Stomach smooth muscle (tissue), 2 donors: Measurements from ENCODE around the gene BMPR1A.
A peak's percentile ranks its signal among the peaks of the same experiment; 100 is the strongest.
"Not testable (repeated sequence)": the region's sequence is repeated elsewhere in the genome, so short reads cannot be mapped to it uniquely, and the experiment has no call there.

Experiments used
- H3K27ac ChIP-seq: one replicate; pipeline ENCODE4 v1.7.0; 2013; ENCODE audit warnings: mild to moderate bottlenecking, low read length, inconsistent platforms
- H3K27me3 ChIP-seq, 2 donors: one replicate each; pipeline ENCODE4 v1.7.0; 2013; ENCODE audit warnings: low read length in 2 of 2; ENCODE audit not compliant: insufficient read depth in 2 of 2, control insufficient read depth in 1 of 2
- H3K36me3 ChIP-seq, 2 donors: one replicate each; pipeline ENCODE4 v1.7.0; 2013; ENCODE audit warnings: low read length in 2 of 2; ENCODE audit not compliant: control insufficient read depth in 2 of 2, insufficient read depth in 2 of 2
- H3K4me1 ChIP-seq: one replicate; pipeline ENCODE4 v1.7.0; 2013; ENCODE audit warnings: low read length; ENCODE audit not compliant: control insufficient read depth, insufficient read depth
- H3K4me3 ChIP-seq, 2 donors: one replicate each; pipeline ENCODE4 v1.7.0; 2013; ENCODE audit warnings: low read length in 2 of 2
- H3K9ac ChIP-seq, 2 donors: one replicate each; pipeline ENCODE4 v1.7.0; 2013; ENCODE audit warnings: low read length in 2 of 2, mild to moderate bottlenecking in 1 of 2
- H3K9me3 ChIP-seq, 2 donors: one replicate each; pipeline ENCODE4 v1.7.0; 2013; ENCODE audit warnings: low read length in 2 of 2; ENCODE audit not compliant: control insufficient read depth in 2 of 2
- donor health status: healthy.
- donor health status: Pancreatic carcinoma.

The BMPR1A gene

DNA sequence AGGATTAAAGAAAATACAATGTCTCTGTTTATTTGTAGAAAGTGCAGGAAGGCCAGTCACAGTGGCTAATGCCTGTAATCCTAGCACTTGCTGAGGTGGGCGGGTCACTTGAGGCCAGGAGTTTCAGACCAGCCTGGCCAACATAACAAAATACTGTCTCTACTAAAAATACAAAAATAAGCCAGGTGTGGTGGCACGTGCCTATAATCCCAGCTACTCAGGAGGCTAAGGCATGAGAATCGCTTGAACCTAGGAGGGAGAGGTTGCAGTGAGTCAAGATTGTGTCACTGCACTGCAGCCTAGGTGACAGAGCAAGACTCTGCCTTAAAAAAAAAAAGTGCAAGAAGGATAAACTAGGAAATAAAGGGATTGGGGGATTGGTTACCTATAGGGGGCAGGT is 222.0 kb downstream of the BMPR1A start:
- not testable (repeated sequence) for H3K9me3 ChIP-seq, H3K9ac ChIP-seq, H3K4me3 ChIP-seq, H3K27ac ChIP-seq, H3K27me3 ChIP-seq, H3K36me3 ChIP-seq
- peaks cover 21% of the 10 kb centered on the region for H3K4me1 ChIP-seq

DNA sequence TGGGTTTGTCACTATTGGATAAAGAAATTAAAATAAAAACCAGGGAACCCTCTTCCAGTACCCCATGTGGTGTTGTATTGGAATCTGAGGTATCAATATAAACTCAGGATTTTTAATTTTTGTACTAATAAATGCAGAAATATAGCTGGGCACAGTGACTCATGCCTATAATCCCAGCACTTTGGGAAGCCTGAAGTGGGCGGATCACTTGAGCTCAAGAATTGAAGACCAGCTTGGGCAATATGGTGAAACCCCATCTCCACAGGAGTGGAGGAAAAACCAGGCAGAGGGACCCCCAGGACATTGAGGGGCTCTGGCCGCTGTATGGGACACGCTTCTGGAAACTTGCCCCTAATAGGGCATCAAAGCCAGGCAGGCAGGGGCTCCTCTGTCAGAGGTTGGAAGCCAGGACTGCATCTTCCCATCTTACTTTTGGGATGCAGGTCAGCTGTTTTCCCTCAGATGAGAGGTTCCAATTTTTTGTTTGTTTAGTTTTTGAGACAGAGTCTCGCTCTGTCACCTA is 222.9 kb downstream of the BMPR1A start:
- Histone ChIP-seq H3K4me1 (peaks cover 21% of the 10 kb centered on the region), H3K27me3 (no peaks in the 10 kb centered on the region), H3K9ac (no peak overlapping the region), H3K36me3 (no peaks in the 10 kb centered on the region), H3K27ac (peak overlapping the region; percentile 67), H3K4me3 (no peak overlapping the region), H3K9me3 (no peaks in the 10 kb centered on the region)

DNA sequence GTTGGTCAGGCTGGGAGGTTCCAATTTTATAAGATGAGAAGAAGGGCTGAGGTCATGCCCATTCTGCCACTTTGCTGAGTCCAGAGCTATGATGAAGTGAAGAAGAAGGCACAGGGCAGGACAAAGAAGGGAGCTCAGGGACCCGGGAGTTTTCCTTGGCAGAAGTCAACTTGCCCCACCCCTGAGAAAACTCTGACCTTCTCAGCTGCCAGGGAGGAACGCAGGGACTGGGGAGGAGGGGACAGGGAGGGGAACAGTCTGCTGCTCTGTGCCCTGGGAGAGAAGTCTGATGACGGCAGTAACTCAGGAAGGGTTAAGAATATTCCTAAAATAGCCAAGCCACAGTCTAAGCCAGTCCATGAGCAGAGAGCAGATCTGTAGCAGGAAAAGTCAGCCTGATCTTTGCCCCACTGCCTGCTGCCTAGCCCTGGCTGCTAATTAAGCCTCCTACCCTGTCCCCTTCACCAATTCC is 223.6 kb downstream of the BMPR1A start:
- Histone ChIP-seq H3K36me3 (no peaks in the 10 kb centered on the region), H3K27me3 (no peaks in the 10 kb centered on the region), H3K4me3 (peak overlapping the region in 1 of 2 donors; percentile 22), H3K9me3 (no peaks in the 10 kb centered on the region), H3K27ac (peak overlapping the region; percentile 67), H3K9ac (peak overlapping the region; percentile 18 to 36), H3K4me1 (peaks cover 21% of the 10 kb centered on the region)

DNA sequence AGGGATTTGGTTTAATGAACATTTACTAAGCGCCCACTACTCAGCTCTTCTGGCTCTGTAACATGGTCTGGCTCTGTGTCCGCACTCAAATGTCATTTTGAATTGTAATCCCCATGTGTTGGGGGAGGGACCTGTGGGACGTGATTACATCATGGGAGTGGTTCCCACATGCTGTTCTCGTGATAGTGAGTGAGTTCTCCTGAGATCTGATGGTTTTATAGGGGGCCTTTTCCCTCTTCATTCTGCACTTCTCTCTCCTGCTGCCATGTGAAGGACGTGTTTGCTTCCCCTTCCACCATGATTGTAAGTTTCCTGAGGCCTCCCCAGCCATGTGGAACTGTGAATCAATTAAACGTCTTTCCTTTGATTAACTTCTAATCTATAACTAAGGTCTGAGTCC is 224.6 kb downstream of the BMPR1A start:
- not testable (repeated sequence) for H3K4me3 ChIP-seq
- Histone ChIP-seq H3K27ac (peak overlapping the region; percentile 67), H3K4me1 (peaks cover 21% of the 10 kb centered on the region)

DNA sequence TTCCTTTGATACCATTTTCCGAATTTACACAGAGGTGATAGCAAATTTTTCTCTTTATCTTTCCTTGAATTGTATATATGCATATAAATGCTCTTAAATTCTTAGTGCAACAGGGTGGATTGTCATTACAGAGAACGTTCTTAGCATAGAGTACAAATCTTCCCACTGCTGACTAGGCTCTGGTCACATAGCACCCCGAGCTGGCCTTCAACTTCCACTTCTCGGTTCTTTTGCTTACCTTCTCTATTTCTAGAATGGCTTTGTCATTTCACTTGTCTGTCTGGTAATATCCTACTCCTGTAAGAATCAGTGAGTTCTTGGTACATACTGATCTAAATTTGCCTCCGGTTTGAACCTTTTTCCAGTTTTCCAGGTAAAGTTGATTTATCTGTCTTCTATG is 225.3 kb downstream of the BMPR1A start:
- Histone ChIP-seq H3K36me3 (no peaks in the 10 kb centered on the region), H3K9ac (no peak overlapping the region), H3K27me3 (no peaks in the 10 kb centered on the region), H3K9me3 (no peaks in the 10 kb centered on the region), H3K4me3 (no peak overlapping the region), H3K4me1 (peaks cover 19% of the 10 kb centered on the region), H3K27ac (no peak overlapping the region)

More for the DNA sequence above, 224.6 kb downstream of the BMPR1A start:
- not testable (repeated sequence) for H3K36me3 ChIP-seq, H3K27me3 ChIP-seq, H3K9me3 ChIP-seq, H3K9ac ChIP-seq
